ENCODE data around the gene GLDN.

Gene GLDN

GRCh38 chr15:51363383-51363782, 21.9 kb downstream of the GLDN start:
- DNase-seq = no peak

- no peak for DNase-seq
Measured at GRCh38 chr15:51365417-51365816, 24.0 kb downstream of the GLDN start.

- no peak for DNase-seq
Measured at GRCh38 chr15:51366071-51366470, 24.6 kb downstream of the GLDN start.

- DNase-seq = no peak
Measured at GRCh38 chr15:51366920-51367319, 25.5 kb downstream of the GLDN start.

- no peak for DNase-seq
Measured at GRCh38 chr15:51367322-51367976, 26.0 kb downstream of the GLDN start.

GRCh38 chr15:51368307-51368706, 26.9 kb downstream of the GLDN start:
- DNase-seq = no peak

- DNase-seq = no peak
Measured at GRCh38 chr15:51368751-51369450, 27.4 kb downstream of the GLDN start.

- DNase-seq = no peak
Measured at GRCh38 chr15:51369451-51369761, 28.0 kb downstream of the GLDN start.

GRCh38 chr15:51371266-51371665, 29.8 kb downstream of the GLDN start:
- DNase-seq = no peak

- DNase-seq = no peak
Measured at GRCh38 chr15:51374131-51374530, 32.7 kb downstream of the GLDN start.

GRCh38 chr15:51375966-51376640, 34.6 kb downstream of the GLDN start:
- DNase-seq = no peak

- DNase-seq = no peak
Measured at GRCh38 chr15:51377038-51377786, 35.8 kb downstream of the GLDN start.

- no peak for DNase-seq
Measured at GRCh38 chr15:51378406-51378805, 37.0 kb downstream of the GLDN start.

- no peak for DNase-seq
Measured at GRCh38 chr15:51379390-51379789, 37.9 kb downstream of the GLDN start.

- peak; percentile 34 for DNase-seq
Measured at GRCh38 chr15:51380999-51381806, 39.7 kb downstream of the GLDN start.

GRCh38 chr15:51382787-51383186, 41.3 kb downstream of the GLDN start:
- peak; percentile 85 for DNase-seq

GRCh38 chr15:51386029-51386428, 44.6 kb downstream of the GLDN start:
- no peak for DNase-seq

- DNase-seq = no peak
Measured at GRCh38 chr15:51386486-51386885, 45.0 kb downstream of the GLDN start.

GRCh38 chr15:51386960-51387698, 45.7 kb downstream of the GLDN start:
- no peak for DNase-seq

- no peak for DNase-seq
Measured at GRCh38 chr15:51387699-51388041, 46.2 kb downstream of the GLDN start.

GRCh38 chr15:51388726-51389125, 47.3 kb downstream of the GLDN start:
- DNase-seq = no peak

Data from NCI-H2171 treated with DMSO at 0.1 percent for 48 hours (cell line).